ENCODE measurements around the gene DCC.

Gene DCC

DNA sequence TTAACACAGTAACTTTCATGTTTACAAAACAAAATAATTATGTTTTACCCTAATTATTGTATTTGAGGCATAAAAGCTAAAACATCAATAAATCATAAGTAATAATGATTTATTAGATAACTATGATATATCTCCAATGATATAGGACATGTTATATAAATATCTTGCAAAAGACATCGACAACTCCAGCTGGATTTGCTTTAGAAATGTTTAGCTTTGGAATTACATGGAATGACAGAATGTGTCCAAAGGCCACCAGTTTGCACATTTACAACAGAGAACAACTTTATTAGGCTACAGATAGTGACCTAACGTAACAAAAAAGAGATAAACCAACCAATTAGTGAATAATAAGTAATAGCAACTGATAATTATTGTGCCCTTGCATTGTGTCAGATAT, 475.7 kb downstream of the DCC start:
- no peaks in the 10 kb centered on the region for H3K9me3 ChIP-seq (ENCODE audit: insufficient read depth, low read depth, low read length)
- no peaks in the 10 kb centered on the region for H3K36me3 ChIP-seq (ENCODE audit: insufficient read depth, low read length)
- H3K27me3 ChIP-seq (ENCODE audit: insufficient read depth, low read length, poor library complexity, severe bottlenecking), result no peaks in the 10 kb centered on the region
- H3K4me3 ChIP-seq (ENCODE audit: low read length, poor library complexity, severe bottlenecking), result no peak overlapping the region
- no peaks in the 10 kb centered on the region for H3K79me2 ChIP-seq (ENCODE audit: insufficient read depth, low read length)
- no peak for TF ChIP-seq EZH2phosphoT487 (IDR thresholded peaks at IDR 0.05; ENCODE audit: borderline replicate concordance)
- TF ChIP-seq, protein P1, sequence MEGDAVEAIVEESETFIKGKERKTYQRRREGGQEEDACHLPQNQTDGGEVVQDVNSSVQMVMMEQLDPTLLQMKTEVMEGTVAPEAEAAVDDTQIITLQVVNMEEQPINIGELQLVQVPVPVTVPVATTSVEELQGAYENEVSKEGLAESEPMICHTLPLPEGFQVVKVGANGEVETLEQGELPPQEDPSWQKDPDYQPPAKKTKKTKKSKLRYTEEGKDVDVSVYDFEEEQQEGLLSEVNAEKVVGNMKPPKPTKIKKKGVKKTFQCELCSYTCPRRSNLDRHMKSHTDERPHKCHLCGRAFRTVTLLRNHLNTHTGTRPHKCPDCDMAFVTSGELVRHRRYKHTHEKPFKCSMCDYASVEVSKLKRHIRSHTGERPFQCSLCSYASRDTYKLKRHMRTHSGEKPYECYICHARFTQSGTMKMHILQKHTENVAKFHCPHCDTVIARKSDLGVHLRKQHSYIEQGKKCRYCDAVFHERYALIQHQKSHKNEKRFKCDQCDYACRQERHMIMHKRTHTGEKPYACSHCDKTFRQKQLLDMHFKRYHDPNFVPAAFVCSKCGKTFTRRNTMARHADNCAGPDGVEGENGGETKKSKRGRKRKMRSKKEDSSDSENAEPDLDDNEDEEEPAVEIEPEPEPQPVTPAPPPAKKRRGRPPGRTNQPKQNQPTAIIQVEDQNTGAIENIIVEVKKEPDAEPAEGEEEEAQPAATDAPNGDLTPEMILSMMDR (conservative IDR thresholded peaks at IDR 0.05; ENCODE audit: low read length), result no peak
- no peak overlapping the region for H3K4me2 ChIP-seq (ENCODE audit: low read depth, low read length, poor library complexity, severe bottlenecking)
- no peaks in the 10 kb centered on the region for H4K20me1 ChIP-seq (ENCODE audit: insufficient read depth, low read length, poor library complexity, severe bottlenecking)
- no peaks in the 10 kb centered on the region for H3F3A ChIP-seq (ENCODE audit: low read depth)
- H3K9ac ChIP-seq (ENCODE audit: low read depth, low read length, poor library complexity, severe bottlenecking), result no peak overlapping the region
- H2AFZ ChIP-seq (ENCODE audit: low read length), result no peak overlapping the region
- no peaks in the 10 kb centered on the region for H3K4me1 ChIP-seq (ENCODE audit: insufficient read depth, low read length, poor library complexity, severe bottlenecking)
- H3K9me2 ChIP-seq (replicated peaks; ENCODE audit: low read depth, low read length), result no peaks in the 10 kb centered on the region

DNA sequence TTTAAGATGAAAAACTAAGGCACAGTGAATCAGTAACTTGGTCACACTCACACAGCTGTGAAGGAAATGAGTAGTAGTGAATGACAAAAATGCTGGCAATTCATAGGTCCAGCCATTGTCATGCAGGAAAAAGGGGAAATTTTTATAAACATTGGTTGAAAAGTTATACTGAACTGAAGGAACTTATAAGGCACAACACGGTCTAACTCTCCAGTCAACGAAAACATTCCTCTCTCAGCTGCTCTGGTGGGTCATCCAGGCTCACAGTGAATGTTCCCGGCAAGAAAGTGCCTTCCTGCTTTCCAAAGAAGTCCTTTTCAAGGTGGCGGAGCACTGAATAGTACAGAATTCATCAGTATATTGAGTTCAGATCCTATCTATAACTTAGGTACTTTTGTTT, 476.1 kb downstream of the DCC start:
- H3K4me2 ChIP-seq (ENCODE audit: low read depth, low read length, poor library complexity, severe bottlenecking), result no peak overlapping the region
- H3K4me1 ChIP-seq (ENCODE audit: insufficient read depth, low read length, poor library complexity, severe bottlenecking), result no peaks in the 10 kb centered on the region
- no peaks in the 10 kb centered on the region for H4K20me1 ChIP-seq (ENCODE audit: insufficient read depth, low read length, poor library complexity, severe bottlenecking)
- H3K9me2 ChIP-seq (replicated peaks; ENCODE audit: low read depth, low read length), result no peaks in the 10 kb centered on the region
- no peaks in the 10 kb centered on the region for H3K27me3 ChIP-seq (ENCODE audit: insufficient read depth, low read length, poor library complexity, severe bottlenecking)
- H3K9ac ChIP-seq (ENCODE audit: low read depth, low read length, poor library complexity, severe bottlenecking), result no peak overlapping the region
- no peaks in the 10 kb centered on the region for H3K9me3 ChIP-seq (ENCODE audit: insufficient read depth, low read depth, low read length)
- H3K4me3 ChIP-seq (ENCODE audit: low read length, poor library complexity, severe bottlenecking), result no peak overlapping the region
- no peak overlapping the region for H2AFZ ChIP-seq (ENCODE audit: low read length)
- no peaks in the 10 kb centered on the region for H3K79me2 ChIP-seq (ENCODE audit: insufficient read depth, low read length)
- H3F3A ChIP-seq (ENCODE audit: low read depth), result no peaks in the 10 kb centered on the region
- no peaks in the 10 kb centered on the region for H3K36me3 ChIP-seq (ENCODE audit: insufficient read depth, low read length)
- TF ChIP-seq EZH2phosphoT487 (IDR thresholded peaks at IDR 0.05; ENCODE audit: borderline replicate concordance), result no peak

DNA sequence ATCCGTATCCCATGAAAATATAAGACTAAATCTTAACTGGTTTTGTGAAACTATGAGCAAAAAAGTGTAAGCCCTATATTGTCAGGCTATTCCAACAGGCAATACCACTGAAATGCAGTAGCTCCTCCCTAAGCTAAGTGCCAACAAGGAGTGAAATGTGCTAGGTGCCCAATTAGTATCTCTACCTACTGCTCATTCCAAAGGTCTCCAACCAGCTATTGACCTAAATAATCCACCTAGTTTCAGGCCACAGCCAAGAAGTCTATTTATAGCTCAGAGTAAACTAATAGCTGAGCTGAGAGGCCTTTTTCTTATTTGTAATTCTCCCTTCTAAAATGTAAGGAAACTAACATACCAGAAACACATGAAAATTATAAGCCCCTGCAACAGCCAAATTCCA, 482.2 kb downstream of the DCC start:
- Histone ChIP-seq H3K36me3 (ENCODE audit: insufficient read depth, low read length) (no peaks in the 10 kb centered on the region), H3K9ac (ENCODE audit: low read depth, low read length, poor library complexity, severe bottlenecking) (no peak overlapping the region), H4K20me1 (ENCODE audit: insufficient read depth, low read length, poor library complexity, severe bottlenecking) (no peaks in the 10 kb centered on the region), H3K27me3 (ENCODE audit: insufficient read depth, low read length, poor library complexity, severe bottlenecking) (no peaks in the 10 kb centered on the region), H2AFZ (ENCODE audit: low read length) (no peak overlapping the region), H3K9me2 (replicated peaks; ENCODE audit: low read depth, low read length) (no peaks in the 10 kb centered on the region), H3K4me2 (ENCODE audit: low read depth, low read length, poor library complexity, severe bottlenecking) (no peak overlapping the region), H3K9me3 (ENCODE audit: insufficient read depth, low read depth, low read length) (no peaks in the 10 kb centered on the region), H3K4me3 (ENCODE audit: low read length, poor library complexity, severe bottlenecking) (no peak overlapping the region), H3F3A (ENCODE audit: low read depth) (no peaks in the 10 kb centered on the region), H3K79me2 (ENCODE audit: insufficient read depth, low read length) (no peaks in the 10 kb centered on the region), H3K4me1 (ENCODE audit: insufficient read depth, low read length, poor library complexity, severe bottlenecking) (no peaks in the 10 kb centered on the region)
- TF ChIP-seq, protein P1 (conservative IDR thresholded peaks at IDR 0.05; ENCODE audit: low read length), result no peak
- TF ChIP-seq EZH2phosphoT487 (IDR thresholded peaks at IDR 0.05; ENCODE audit: borderline replicate concordance), result no peak

DNA sequence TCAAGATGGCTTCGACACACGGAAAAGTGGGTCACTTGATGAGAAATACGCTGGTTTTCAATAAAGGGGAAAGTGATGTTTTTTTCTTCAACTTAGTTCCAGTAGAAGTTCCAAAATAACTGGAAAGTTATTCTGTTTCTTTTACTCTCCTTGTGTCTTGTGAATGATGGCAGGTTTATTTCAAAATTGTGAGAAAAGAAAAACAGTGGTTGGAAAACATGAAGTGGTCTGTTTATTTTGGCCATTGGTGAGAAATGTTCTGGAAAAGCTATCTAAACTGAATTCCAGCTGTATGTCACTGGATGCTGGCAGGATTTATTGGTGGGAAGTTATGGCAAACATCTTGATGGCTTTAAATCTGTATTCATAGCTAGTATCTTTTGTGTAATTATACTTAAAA, 484.1 kb downstream of the DCC start:
- Histone ChIP-seq H4K20me1 (ENCODE audit: insufficient read depth, low read length, poor library complexity, severe bottlenecking) (no peaks in the 10 kb centered on the region), H3F3A (ENCODE audit: low read depth) (no peaks in the 10 kb centered on the region), H3K4me2 (ENCODE audit: low read depth, low read length, poor library complexity, severe bottlenecking) (no peak overlapping the region), H3K9me3 (ENCODE audit: insufficient read depth, low read depth, low read length) (no peaks in the 10 kb centered on the region), H3K4me3 (ENCODE audit: low read length, poor library complexity, severe bottlenecking) (no peak overlapping the region), H3K36me3 (ENCODE audit: insufficient read depth, low read length) (no peaks in the 10 kb centered on the region), H3K9me2 (replicated peaks; ENCODE audit: low read depth, low read length) (no peaks in the 10 kb centered on the region), H3K4me1 (ENCODE audit: insufficient read depth, low read length, poor library complexity, severe bottlenecking) (no peaks in the 10 kb centered on the region), H3K79me2 (ENCODE audit: insufficient read depth, low read length) (no peaks in the 10 kb centered on the region), H2AFZ (ENCODE audit: low read length) (no peak overlapping the region), H3K9ac (ENCODE audit: low read depth, low read length, poor library complexity, severe bottlenecking) (no peak overlapping the region), H3K27me3 (ENCODE audit: insufficient read depth, low read length, poor library complexity, severe bottlenecking) (no peaks in the 10 kb centered on the region)
- TF ChIP-seq, protein P1 (conservative IDR thresholded peaks at IDR 0.05; ENCODE audit: low read length), result no peak
- TF ChIP-seq EZH2phosphoT487 (IDR thresholded peaks at IDR 0.05; ENCODE audit: borderline replicate concordance), result no peak

Measured in Loucy (cell line).